NCI-H748 treated with DMSO at 0.1 percent for 48 hours (cell line): ENCODE data around the gene MYO1E.
"Not testable (repeated sequence)": the region's sequence is repeated elsewhere in the genome, so short reads cannot be mapped to it uniquely, and the experiment has no call there.

Experiments
- DNase-seq: peaks from one replicate; lab custom pipeline; 2025; lab: John Stamatoyannopoulos, UW

Gene MYO1E

DNA sequence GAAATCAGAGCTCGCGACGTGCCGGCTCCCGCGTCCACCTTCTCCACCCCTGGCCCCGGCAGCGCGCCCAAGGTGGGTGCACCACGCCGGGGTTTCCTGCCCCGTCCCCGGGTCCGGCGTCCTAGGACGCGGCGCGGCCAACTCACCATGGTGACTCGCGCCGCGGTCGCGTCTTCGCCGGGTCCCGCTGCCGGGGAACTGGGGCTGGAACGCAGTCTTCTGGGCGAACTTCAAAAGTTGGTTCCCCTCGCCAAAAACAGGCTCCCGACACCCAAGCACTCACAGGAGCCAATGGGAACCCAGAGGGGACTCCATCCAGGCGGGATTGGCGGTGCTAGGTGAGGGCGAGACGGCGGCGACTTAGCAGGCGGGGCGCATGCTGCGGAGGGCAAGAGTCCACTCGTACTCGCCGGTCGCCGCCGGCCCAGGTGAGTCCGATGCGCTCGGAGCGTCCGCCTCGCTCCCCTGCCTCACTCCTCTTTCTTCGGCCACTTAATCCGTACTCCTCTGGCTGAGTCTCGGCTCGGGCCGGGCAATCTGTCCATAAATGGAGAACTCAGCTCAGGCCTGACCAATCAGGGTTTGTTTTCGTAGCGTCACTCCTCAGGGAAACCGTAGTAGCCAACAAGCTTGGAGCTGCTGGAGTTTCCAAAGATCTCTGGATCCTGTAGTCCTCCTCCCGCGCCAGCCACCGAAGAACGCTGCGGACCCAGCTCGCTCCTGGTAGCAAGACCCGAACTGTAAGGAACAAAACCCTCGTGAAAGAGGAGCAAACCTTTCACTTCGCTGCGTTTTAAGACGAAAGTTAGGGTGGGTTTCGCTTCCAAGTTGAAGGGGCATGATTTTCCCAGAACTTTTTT is at the start of gene MYO1E:
TSS of gene MYO1E (minus strand) at position 520 of the 860 bp plus-strand sequence. CDS start at position 149, 371 bp downstream.
- DNase-seq = peak; percentile 57

DNA sequence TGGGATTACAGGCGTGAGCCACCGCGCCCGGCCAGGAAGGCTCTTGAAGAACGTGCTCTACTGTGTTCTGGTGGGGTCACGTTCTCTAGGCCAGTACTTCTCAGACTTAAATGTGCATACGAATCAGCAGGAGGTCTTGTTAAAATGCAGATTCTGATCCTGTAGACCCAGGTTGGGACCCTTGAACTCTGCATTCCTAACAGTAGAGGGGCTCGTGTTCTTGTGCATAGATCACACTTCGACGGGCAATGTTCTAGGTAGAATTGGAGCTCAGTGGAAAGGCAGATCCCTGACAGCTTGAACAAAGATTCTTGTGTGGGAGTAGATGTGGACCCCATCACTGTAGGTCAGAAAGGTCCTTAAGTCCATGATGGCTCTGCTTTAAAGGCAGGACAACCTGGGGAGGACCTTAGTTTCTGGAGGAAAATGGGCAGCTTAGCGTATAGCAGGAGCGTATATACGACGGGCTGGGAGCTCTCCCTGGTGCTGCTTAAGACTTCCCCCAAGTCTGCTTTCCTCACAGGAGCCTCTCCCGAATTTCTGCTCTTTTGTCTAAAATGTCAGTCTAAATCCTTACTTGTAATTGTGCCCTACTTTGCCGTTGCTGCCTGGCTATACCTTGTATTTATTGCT is 48.4 kb upstream of the MYO1E start:
- DNase-seq = no peak

DNA sequence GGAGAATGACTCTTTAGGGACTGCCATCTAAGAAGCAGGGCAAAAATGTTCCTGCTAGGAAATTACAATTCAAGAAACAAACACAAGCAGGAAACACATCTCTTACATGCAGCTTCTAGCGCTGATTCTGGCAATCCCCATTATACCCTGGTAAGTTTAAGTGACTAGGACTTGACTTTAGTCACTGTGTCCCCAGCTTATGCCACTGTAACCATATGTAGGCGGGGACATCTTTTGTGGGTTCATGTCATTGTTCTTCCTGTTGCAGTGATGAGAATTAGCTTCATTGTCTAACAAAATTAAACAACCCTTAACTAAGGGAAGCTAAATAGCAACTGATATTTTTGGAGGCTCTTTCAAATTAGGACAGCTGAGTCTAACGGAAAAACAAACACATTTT is 47.4 kb upstream of the MYO1E start:
- no peak for DNase-seq

DNA sequence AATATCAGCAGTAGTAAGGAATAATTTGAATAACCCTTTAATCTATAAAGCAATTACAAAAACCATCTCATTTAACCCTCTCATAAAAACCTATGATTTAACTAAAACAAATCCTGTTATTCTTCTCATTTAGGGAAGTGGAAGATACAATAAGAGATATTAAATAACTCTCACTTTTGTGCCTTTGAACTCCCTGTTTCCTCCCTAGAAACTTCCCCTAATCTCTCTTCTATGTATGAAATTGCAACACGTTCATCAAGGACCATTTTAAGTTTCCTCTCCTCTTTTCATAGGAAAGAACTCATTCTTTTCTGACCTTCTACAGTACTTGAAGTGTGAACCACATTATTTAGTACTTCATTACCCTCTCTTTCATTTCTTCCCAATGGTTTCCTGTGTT is 46.5 kb upstream of the MYO1E start:
- no peak for DNase-seq

DNA sequence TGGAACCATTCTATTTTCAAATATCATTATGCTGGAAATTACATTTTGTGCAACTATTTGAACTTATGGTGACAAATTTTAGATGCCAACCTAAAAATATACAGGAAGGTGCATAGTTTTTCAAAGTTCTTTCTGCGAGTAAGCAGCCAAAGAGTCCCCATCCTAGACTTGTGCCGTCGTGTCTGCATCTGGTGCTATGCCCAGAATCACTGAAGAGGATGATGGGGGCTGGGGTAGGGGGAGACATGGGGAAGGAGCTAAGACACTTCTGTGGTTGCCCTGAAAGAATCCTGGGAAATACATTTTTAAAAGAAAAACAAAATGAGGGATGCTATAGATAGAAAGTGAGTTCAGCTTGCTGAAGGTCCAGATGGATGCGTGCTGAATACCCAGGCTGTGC is 44.1 kb upstream of the MYO1E start:
- no peak for DNase-seq

DNA sequence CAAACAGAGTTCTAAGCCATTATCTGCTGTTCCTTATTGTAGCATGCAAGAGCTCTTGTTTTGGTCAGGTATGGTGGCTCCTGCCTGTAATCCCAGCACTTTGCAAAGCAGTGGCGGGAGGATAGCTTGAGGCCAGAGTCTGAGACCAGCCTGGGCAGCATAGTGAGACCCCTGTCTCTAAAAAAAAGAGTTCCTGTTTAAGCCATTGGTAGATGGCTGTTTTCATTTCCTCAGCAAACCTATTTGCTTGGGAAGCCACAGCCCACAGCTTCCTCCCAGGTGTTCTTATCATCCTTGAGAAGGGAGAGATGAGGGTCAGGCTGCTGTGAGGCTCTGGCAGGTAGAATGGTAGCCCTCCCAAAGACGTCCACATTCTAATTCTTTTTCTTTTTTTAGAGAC is 40.9 kb upstream of the MYO1E start:
- DNase-seq = no peak

DNA sequence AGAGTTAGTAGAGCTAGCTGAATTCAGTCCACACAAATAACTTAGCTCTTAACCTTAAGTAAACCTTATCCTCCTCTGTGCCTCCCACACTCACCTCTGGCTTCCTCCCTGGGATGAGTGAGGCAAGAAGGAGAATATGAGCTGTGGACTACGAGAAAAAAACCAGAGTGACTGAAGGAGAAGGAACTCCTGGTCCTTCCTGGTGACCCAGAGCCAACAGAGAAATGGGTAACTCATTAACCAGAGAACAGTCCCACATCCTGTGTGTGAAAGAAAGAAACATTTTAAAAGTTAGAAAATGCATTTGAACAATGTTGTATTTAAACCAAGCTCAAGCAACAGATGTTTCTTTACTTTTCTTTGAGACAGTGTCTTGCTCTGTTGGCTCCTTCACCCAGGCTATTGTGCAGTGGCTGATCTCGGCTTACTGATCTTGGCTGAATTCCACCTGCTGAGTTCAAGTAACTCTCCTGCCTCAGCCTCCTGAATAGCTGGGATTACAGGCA is 37.8 kb upstream of the MYO1E start:
- no peak for DNase-seq

DNA sequence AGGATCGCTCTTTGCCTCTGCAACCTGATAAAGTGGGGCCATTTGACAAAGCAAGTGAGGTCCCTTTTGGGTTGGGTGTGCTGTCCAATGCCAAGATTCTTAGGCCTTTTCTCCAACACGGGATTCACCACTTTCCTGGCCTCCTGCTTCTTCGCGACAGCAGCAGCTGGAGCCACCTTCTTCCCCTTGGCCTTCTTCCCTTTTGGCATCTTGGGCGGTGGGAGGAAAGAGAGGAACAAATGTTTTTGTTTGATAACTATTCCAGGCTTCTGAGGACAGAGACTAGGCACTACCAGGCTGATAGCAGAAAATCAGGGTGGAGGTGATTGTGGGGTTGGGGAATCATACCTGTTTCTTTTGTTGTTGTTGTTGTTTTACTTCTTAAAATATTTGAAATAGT is 35.3 kb upstream of the MYO1E start:
- DNase-seq = no peak

DNA sequence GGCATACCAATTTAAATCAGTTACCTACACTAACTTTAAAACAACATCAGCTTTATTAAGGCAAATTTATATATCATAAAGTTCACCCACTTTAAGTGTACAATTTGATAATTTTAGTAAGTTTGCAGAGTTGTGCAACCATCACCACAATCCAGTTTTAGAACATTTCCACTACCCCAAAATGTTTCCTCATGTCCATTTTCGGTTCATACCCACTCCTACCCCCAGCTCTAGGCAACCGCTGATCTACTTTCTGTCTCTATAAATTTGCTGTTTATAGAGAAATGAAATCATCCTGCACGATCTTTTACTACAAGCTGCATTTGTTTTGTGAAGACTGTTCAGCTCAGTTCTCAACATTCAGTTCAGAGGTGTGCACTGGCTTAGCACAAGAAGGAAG is 33.8 kb upstream of the MYO1E start:
- DNase-seq = no peak

DNA sequence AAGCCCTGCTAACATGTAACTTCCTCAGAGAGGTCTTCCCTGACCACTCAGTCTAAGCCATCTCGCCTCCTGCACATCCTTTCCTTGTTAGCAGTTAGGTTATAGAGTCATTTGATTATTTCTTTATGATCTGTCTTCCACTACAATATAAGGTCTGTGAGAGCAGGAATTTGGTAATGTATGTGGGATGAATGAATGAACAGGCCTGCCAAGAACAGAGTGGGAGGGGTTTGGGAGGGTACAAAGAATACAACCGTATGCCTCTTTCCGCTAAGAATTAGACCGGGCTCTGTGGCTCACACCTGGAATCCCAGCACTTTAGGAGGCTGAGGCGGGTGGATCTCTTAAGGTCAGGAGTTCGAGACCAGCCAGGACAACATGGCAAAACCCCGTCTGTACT is 32.4 kb upstream of the MYO1E start:
- no peak for DNase-seq

DNA sequence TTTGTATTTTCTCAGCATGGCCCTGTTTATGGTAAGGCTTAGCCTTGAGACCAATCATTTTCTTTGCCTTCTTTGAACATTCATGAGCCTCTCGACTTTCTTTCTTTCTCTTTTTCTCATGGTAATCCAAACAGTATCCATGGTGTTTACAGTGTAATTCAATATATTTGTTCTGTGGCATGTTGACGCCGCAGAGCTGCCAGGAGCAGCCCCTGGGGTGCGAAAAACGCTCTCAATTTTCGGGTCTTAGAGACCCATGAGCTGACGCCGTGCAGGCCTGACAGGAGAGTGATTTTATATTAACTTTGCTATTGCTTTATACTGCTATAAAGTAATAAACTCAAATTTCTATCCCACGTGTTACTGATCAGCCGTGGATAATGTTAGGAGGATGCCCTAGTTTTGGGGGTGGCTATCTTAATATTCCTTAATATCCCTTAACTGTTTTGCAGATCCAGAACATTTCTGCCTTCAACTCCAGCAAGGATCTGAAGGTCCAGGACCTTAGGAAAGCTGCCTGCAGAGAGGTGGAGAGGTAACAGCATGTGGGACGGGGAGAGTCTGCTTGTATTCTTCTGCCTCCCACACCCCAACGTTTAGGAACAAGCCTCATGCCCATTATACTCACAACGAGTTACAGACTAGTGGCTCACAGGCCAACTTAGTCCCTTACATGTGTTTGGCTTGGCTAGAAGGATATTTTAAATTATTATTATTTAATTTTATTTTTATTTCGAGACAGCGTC is 29.3 kb upstream of the MYO1E start:
- peak; percentile 55 for DNase-seq

DNA sequence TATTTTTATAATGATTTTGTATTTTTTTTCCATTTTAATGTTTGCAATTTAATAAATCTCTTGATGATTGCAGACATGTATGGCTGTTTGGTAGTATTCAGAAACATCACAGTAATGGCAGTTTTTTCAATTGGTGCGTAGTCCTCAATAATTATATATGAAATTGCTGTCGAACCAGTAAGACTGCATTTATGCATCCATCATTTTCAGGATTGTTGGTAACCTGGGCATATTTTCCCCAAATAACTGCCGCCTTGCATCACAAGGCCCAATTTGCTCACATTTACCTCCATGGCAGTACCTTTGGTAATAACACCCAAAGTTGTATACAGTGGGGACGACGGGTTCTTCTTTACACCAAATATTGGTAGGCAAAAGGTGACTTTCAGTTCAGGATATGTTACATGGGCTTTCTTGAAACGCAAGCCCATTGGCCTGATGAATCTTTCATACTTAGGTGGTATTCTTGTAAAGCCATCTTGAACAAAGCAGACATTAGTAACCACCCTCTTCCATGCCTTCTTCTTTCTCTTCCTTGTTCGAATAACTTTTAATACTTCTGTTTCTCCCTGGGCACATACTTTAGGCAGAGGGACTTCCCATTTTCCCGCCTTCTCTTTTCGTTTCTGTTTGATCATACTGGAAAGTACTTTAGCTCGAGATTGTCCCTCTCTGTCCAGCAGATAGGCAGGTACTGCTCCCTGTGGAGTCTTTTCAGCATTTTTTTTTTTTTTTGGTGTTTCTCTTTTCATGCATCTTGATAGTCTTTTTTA is 28.6 kb upstream of the MYO1E start:
- not testable (repeated sequence) for DNase-seq

DNA sequence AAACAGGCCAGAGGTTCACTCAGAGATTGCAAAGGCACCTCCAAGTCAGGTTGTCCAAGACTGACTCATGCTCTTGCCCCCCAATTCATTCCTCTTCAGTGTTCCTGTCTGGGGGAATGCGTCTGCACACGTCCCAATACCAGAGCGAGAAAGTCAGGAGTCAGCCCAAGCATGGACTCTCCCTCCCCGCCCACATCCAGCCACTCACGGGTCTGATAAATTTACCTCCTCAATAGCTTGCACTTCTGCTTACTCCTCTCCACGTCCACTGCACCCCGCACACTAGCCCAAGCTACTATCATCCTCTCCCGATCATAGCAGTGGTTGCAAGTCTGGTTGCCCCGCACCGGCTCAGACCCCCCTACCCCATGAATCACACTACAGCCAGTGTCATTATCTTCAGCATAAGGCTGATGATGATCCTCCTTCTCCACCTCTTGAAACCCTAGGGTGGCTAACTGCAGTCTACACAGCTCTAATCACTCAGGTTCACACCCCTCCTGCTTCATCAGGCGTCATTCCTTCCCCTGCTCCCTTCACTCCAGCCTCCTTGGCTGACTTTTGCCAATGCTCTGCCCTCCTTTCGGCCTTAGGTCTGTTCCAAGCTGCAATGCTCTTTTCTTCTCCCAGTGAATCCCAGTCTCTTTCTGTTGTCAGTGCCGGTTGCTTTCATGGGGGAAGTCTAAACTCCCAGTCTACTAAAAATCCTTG is 27.6 kb upstream of the MYO1E start:
- no peak for DNase-seq

DNA sequence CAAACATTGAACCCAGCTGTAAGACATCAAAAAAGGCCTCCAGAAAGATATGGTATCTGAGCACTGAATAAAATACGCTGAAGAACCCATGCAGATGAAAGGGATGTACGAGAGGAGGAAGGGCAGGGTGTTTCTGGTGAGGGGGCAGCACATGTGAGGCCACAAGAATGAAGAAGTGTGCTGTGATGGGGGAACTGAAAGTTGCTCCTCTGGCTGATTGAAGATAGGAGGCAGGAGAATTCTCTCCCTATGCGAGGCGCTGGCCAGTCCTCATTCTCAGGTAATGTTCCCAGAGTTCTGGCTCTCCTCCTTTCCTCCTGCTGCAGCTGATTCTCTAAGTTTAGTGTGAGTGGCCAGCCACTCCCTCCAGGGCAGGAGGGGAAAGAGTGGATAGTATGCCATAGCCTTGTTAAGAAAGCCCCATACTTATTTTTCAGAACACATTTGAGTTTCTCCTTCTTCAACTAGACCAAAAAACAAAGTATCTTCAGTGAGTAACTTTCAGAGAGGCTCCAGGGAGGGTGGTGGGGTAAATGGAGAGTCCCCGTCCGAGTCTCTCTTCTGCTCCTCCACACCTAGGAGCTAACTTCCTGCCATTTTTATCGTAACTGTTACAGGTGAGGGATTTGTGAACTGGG is 26.9 kb upstream of the MYO1E start:
- no peak for DNase-seq

DNA sequence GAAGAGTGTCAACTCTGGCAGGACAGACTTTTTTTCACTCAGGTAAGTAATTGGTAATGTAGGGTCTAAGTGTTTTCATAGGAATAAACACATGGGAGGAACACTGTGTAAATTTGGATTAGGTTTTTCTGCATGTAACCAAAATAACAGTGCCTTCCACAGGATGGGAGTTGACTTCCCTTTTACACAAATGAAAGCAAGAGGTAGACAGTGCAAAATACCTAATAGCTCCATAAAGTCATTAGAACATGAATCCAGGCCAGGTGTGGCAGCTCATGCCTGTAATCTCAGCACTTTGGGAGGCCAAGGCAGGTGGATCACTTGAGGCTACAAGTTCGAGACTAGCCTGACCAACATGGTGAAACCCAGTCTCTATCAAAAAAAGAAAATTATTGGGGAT is 25.5 kb upstream of the MYO1E start:
- DNase-seq = no peak

DNA sequence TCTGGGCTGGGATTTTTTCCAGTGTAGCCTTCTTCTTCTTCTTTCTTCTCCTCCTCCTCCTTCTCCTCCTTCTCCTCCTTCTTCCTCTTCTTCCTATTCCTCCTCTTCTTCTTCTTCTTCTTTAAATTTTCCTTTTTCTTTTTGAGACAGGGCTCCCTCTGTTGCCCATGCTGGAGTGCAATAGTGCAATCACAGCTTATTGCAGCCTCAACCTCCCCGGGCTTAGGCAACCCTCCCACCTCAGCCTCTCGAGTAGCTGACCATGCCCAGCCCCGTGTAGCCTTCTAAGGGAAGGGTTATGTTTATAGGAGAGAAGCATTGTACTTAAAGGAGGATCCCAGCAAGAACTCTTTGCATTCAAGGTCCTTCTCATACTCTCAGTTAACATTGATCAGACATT is 24.0 kb upstream of the MYO1E start:
- no peak for DNase-seq

DNA sequence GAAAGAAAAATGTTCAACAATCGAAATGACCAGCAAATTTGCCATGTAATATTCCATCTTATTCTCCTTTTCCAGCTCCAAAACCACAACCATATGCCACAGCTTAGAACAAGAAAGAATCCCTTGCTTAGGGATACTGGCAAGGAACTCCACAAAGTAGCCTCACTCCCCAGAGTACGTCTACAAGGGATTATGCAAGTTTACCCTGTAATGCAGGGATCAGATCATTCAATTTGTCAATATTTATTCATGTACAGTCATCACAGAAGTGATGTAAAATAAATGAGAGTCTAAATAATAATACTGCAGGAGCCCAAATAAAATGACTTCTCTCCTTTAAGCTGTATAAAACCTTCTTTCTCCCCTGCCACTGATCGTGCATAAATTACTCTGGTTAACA is 23.5 kb upstream of the MYO1E start:
- no peak for DNase-seq

DNA sequence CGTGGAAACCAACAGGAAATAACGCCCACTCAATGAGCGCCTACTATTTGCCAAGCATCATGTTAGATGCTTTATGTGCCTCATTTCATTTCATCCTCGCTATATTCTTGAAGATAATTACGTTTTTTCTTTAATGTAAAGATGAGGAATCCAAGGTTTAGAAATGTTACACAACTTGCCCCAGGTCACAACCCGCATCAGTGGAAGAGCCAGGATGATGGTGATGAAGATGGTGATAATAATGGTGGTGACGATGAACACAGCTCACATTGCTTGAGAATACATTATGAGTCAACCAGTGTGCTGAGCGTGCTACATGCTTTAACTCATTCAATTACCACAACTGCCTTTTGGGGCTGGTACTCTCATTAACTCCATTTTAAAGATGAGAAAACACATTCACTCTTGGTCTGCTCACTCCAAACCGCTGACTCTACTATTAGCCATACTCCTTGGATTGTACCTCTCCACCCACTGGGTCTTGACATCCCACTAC is 21.5 kb upstream of the MYO1E start:
- no peak for DNase-seq

DNA sequence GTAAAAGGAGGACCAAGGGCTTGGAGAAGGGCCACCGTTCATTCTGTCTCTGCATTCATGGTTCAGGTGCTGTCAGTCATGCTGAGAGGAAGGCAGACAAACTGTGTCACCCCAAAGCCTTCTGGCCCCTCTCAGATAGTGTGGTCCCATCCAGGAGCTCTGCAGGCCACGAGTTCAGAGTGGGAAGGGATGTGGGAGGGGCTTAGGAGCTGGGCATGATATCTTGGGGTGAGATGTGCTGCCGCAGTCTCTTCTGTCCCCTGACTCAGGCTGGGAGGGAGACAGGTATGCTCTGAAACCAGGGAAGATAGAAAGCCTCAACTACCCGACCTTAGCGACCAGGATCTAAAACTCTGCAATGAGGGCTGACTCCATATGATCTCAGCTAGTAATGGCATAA is 19.6 kb upstream of the MYO1E start:
- no peak for DNase-seq

DNA sequence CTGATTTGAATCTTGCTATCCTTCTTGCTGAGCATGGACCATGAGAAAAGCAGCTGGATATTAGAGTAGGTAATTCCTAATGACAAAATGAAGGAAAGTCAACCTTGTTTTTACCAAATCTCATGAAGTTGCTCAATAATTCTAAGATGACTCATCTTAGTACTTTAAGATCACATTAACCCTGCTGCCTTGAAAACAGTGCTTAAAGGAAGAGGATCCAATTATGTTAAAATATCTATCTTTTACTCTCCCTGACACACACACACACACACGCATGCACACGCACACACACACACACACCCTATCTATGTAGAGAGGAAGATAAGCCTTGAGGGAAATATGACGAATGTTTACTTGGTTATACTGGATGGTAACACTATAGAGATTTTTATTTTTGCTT is 16.0 kb upstream of the MYO1E start:
- DNase-seq = no peak
